OCI-LY7 (cell line): ENCODE data around the gene KRTAP9-2. TPM values are rescaled to one million over a fixed set of nuclear protein-coding genes. Genes with fewer than 3 reads are reported as not detected.
"Not testable (repeated sequence)": the region's sequence is repeated elsewhere in the genome, so short reads cannot be mapped to it uniquely, and the experiment has no call there.

Source experiments
- BruUV-seq: library from RNA; stranded (reverse); fragments of 400-500 nt; replicated peaks from 2 replicates; lab custom pipeline; 2021; lab: Mats Ljungman, UMichigan
- CTCF ChIA-PET: fragments of 300-600 bp; sonication (Branson Sonifier 250); formaldehyde crosslinking; loops from one replicate; lab custom pipeline; 2022; ENCODE audit warnings: antibody characterized with exemption; ENCODE audit not compliant: unreplicated experiment; lab: Charles Lee
- POLR2A ChIA-PET: fragments of 300-600 bp; sonication (Branson Sonifier 250); formaldehyde crosslinking; loops from one replicate; lab custom pipeline; 2022; ENCODE audit warnings: antibody characterized with exemption; lab: Charles Lee
- DNase-seq: peaks from one replicate; pipeline ENCODE4 v3.0.0-alpha.2; 2015; ENCODE audit warnings: low spot score
- H2AFZ ChIP-seq: fragments of 200-600 bp; sonication (generic), shearing (Covaris generic); 2 replicates; pipeline ENCODE4 v1.6.1; 2014; ENCODE audit warnings: mild to moderate bottlenecking, antibody characterized with exemption, low read length, moderate library complexity
- H3K27ac ChIP-seq: fragments of 200-600 bp; sonication (generic); 2 replicates; pipeline ENCODE4 v1.5.1; 2014; ENCODE audit warnings: mixed run types, low read depth, mild to moderate bottlenecking, moderate library complexity, low read length, inconsistent platforms; ENCODE audit not compliant: poor library complexity, severe bottlenecking
- H3K36me3 ChIP-seq: fragments of 200-600 bp; sonication (generic); 2 replicates; pipeline ENCODE4 v1.6.1; 2014; ENCODE audit warnings: mild to moderate bottlenecking, antibody characterized with exemption, low read length, moderate library complexity, mixed read lengths; ENCODE audit not compliant: insufficient read depth
- H3K4me1 ChIP-seq: fragments of 200-600 bp; sonication (generic); 2 replicates; pipeline ENCODE4 v1.5.1; 2014; ENCODE audit warnings: mild to moderate bottlenecking, low read length; ENCODE audit not compliant: insufficient read depth, poor library complexity, severe bottlenecking
- H3K4me2 ChIP-seq: fragments of 200-600 bp; sonication (generic); 2 replicates; pipeline ENCODE4 v1.6.1; 2014; ENCODE audit warnings: mild to moderate bottlenecking, low read length
- H3K4me3 ChIP-seq: fragments of 200-600 bp; sonication (generic); 2 replicates; pipeline ENCODE4 v1.5.1; 2014; ENCODE audit warnings: mild to moderate bottlenecking, low read depth, low read length; ENCODE audit not compliant: poor library complexity, severe bottlenecking
- H3K79me2 ChIP-seq: fragments of 200-600 bp; sonication (generic); 2 replicates; pipeline ENCODE4 v1.6.1; 2016; ENCODE audit warnings: low read depth, mild to moderate bottlenecking, low read length, moderate library complexity, mixed read lengths; ENCODE audit not compliant: insufficient read depth
- H3K9me2 ChIP-seq: fragments of 200-600 bp; sonication (generic); 2 replicates; pipeline ENCODE4 v1.6.1; 2016; ENCODE audit warnings: mild to moderate bottlenecking, low read length, mixed read lengths; ENCODE audit not compliant: insufficient read depth
- H3K9me3 ChIP-seq: fragments of 200-600 bp; sonication (generic); 2 replicates; pipeline ENCODE4 v1.6.1; 2014; ENCODE audit warnings: mild to moderate bottlenecking, mixed run types, low read length, mixed read lengths
- H4K20me1 ChIP-seq: fragments of 200-600 bp; sonication (generic); 2 replicates; pipeline ENCODE4 v1.6.1; 2014; ENCODE audit warnings: mild to moderate bottlenecking, antibody characterized with exemption, low read length, moderate library complexity, mixed read lengths; ENCODE audit not compliant: insufficient read depth
- CTCF ChIP-seq: fragments of 200-600 bp; sonication (generic); conservative IDR thresholded peaks from 2 replicates; pipeline ENCODE4 v1.5.1; 2014; ENCODE audit warnings: mild to moderate bottlenecking, antibody characterized with exemption, low read length, moderate library complexity, mixed read lengths
- EZH2phosphoT487 ChIP-seq: fragments of 200-600 bp; sonication (generic); IDR thresholded peaks from 2 replicates; pipeline ENCODE4 v1.6.1; 2018; ENCODE audit warnings: low read depth, borderline replicate concordance, mild to moderate bottlenecking, mixed run types, antibody characterized with exemption, low read length, moderate library complexity, mixed read lengths
- intact Hi-C: fragments of 100-400 bp; cut with micrococcal nuclease; formaldehyde crosslinking; loops from one replicate; pipeline ENCODE4 v1.10.0; 2022; ENCODE audit not compliant: unreplicated experiment
- total RNA-seq, 2 experiments: library from RNA; depleted of rRNA in 1 of 2; stranded (reverse); fragments of >200 nt in 1 of 2; shearing (Covaris generic) in 1 of 2; gene quantifications; 2 replicates each; pipeline ENCODE4 v1.2.3, GENCODE V29; 2014 to 2022

Gene KRTAP9-2
- total RNA-seq, 2 experiments from 2014 or later = not detected

GRCh38 chr17:41249637-41250240, 23.3 kb downstream of the KRTAP9-2 start, which contains the start of gene KRTAP9-4:
Gene KRTAP9-4 (plus strand): TSS chr17:41249687. CDS start chr17:41249721, 34 bp downstream.
- intact Hi-C loops = not testable (repeated sequence)

GRCh38 chr17:41251261-41251660, 24.8 kb downstream of the KRTAP9-2 start:
- no peak overlapping the region for H3K4me3 ChIP-seq
- H3K79me2 ChIP-seq = no peaks in the 10 kb centered on the region
- BruUV-seq = no TSS peak
- DNase-seq = no peak
- TF ChIP-seq EZH2phosphoT487 (no peak), CTCF (no peak)
- CTCF ChIA-PET = no interaction called here
- intact Hi-C loops = no loop called here
- H4K20me1 ChIP-seq = no peaks in the 10 kb centered on the region
- POLR2A ChIA-PET = interaction anchor here (0.6 kb wide), 2 partner anchors 225 to 364 kb away, joined by 3 read pairs; no protein-coding TSS in a partner anchor
- H2AFZ ChIP-seq = no peak overlapping the region
- no peak overlapping the region for H3K4me2 ChIP-seq
- no peak overlapping the region for H3K27ac ChIP-seq
- no peaks in the 10 kb centered on the region for H3K9me3 ChIP-seq
- no peaks in the 10 kb centered on the region for H3K36me3 ChIP-seq
- no peaks in the 10 kb centered on the region for H3K4me1 ChIP-seq
- H3K9me2 ChIP-seq = no peaks in the 10 kb centered on the region

More at GRCh38 chr17:41249637-41250240, 23.3 kb downstream of the KRTAP9-2 start, which contains the start of gene KRTAP9-4:
- DNase-seq, H4K20me1 ChIP-seq, BruUV-seq, H3K79me2 ChIP-seq, H3K4me2 ChIP-seq, H3K27ac ChIP-seq, H3K9me3 ChIP-seq, CTCF ChIA-PET, POLR2A ChIA-PET, H3K4me1 ChIP-seq, H3K36me3 ChIP-seq, H3K4me3 ChIP-seq, H2AFZ ChIP-seq, H3K9me2 ChIP-seq: not testable (repeated sequence)

- H3K79me2 ChIP-seq = no peaks in the 10 kb centered on the region
- DNase-seq = no peak
- no peaks in the 10 kb centered on the region for H3K9me3 ChIP-seq
- no peak overlapping the region for H3K4me3 ChIP-seq
- ChIA-PET POLR2A (no interaction called here), CTCF (no interaction called here)
- no TSS peak for BruUV-seq
- no peak overlapping the region for H3K4me2 ChIP-seq
- intact Hi-C loops = no loop called here
- H3K9me2 ChIP-seq = no peaks in the 10 kb centered on the region
- H3K4me1 ChIP-seq = no peaks in the 10 kb centered on the region
- TF ChIP-seq EZH2phosphoT487 (no peak), CTCF (no peak)
- no peaks in the 10 kb centered on the region for H4K20me1 ChIP-seq
- no peak overlapping the region for H3K27ac ChIP-seq
- no peaks in the 10 kb centered on the region for H3K36me3 ChIP-seq
- H2AFZ ChIP-seq = no peak overlapping the region
Observed at GRCh38 chr17:41254861-41255260, 28.4 kb downstream of the KRTAP9-2 start.

GRCh38 chr17:41255381-41256290, 29.2 kb downstream of the KRTAP9-2 start, which contains the start of gene KRTAP9-9:
Gene KRTAP9-9 (plus strand): TSS chr17:41255384.
- H3K36me3 ChIP-seq, H3K27ac ChIP-seq, H2AFZ ChIP-seq, H3K4me1 ChIP-seq, CTCF ChIA-PET, H3K4me2 ChIP-seq, BruUV-seq, intact Hi-C loops, H4K20me1 ChIP-seq, DNase-seq, H3K9me3 ChIP-seq, H3K79me2 ChIP-seq, H3K9me2 ChIP-seq, H3K4me3 ChIP-seq: not testable (repeated sequence)
- POLR2A ChIA-PET = interaction anchor here (0.6 kb wide), 2 partner anchors 55 to 1689 kb away, joined by 3 read pairs; no protein-coding TSS in a partner anchor
